Small intestine (tissue), 7 donors: ENCODE data around the gene DOCK9. TPM values are rescaled to one million over a fixed set of nuclear protein-coding genes. Genes with fewer than 3 reads are reported as not detected.
A peak's percentile ranks its signal among the peaks of the same experiment; 100 is the strongest.

Experiments used
- DNase-seq, 2 donors: peaks; one replicate each; pipeline versions ENCODE4 v3.0.0 to v3.0.0-alpha.2; 2013
- FAIRE-seq: peaks from 2 replicates; lab custom pipeline; 2012; peaks lifted over from hg19 to GRCh38; lab: Jason Lieb, UNC
- H3K27ac ChIP-seq, 3 donors: one replicate each; pipeline ENCODE4 v1.5.1; 2013; ENCODE audit warnings: low read length in 2 of 3, mild to moderate bottlenecking in 2 of 3, control low read depth in 1 of 3, inconsistent platforms in 1 of 3, low read depth in 1 of 3, moderate library complexity in 1 of 3
- H3K27me3 ChIP-seq, 3 donors: one replicate each; pipeline ENCODE4 v1.6.1; 2013; ENCODE audit warnings: low read length in 3 of 3, inconsistent platforms in 1 of 3; ENCODE audit not compliant: control insufficient read depth in 3 of 3, insufficient read depth in 3 of 3
- H3K36me3 ChIP-seq, 3 donors: one replicate each; pipeline ENCODE4 v1.6.1; 2013; ENCODE audit warnings: low read length in 3 of 3, inconsistent platforms in 1 of 3, low read depth in 1 of 3, mild to moderate bottlenecking in 1 of 3, moderate library complexity in 1 of 3; ENCODE audit not compliant: control insufficient read depth in 3 of 3, insufficient read depth in 2 of 3
- H3K4me1 ChIP-seq, 3 donors: one replicate each; pipeline ENCODE4 v1.6.1; 2013; ENCODE audit warnings: low read length in 2 of 3, inconsistent platforms in 1 of 3, low read depth in 1 of 3, mild to moderate bottlenecking in 1 of 3, moderate library complexity in 1 of 3; ENCODE audit not compliant: control insufficient read depth in 3 of 3, insufficient read depth in 2 of 3
- H3K4me3 ChIP-seq, 3 donors: one replicate each; pipeline ENCODE4 v1.5.1; 2013; ENCODE audit warnings: low read length in 3 of 3, control low read depth in 1 of 3, inconsistent platforms in 1 of 3, low read depth in 1 of 3, mild to moderate bottlenecking in 1 of 3, moderate library complexity in 1 of 3
- H3K9me3 ChIP-seq, 2 donors: one replicate each; pipeline ENCODE4 v1.6.1; 2013; ENCODE audit warnings: low read depth in 1 of 2, low read length in 1 of 2; ENCODE audit not compliant: control insufficient read depth in 2 of 2, insufficient read depth in 1 of 2
- WGBS, 3 donors: extraction: QIAGEN DNeasy Blood & Tissue Kit; methylation state at CpG; one replicate each; pipeline ENCODE4 v1.1.7; 2013; 5-methylcytosine and 5-hydroxymethylcytosine counted together
- polyA plus RNA-seq, 4 donors: library from polyadenylated mRNA; stranded (reverse) in 3 of 4; unstranded in 1 of 4; fragments of 200-250 nt in 3 of 4; fragments of 120-200 nt in 1 of 4; gene quantifications; one replicate each; pipeline versions ENCODE4 v1.2.1 to v1.2.3, GENCODE V29; 2013
- donor health status: healthy with polysubstance abuse.
- donor health status: control.
- donor health status: control.
- donor health status: Bipolar disorder and iron deficiency.
- donor health status: healthy.

DOCK9 gene
- polyA plus RNA-seq, 4 donors: 18.6 to 84.3 (median 37.0) TPM

GRCh38 chr13:98796798-98797197 lies 181.1 kb downstream of the DOCK9 start:
- no peak for DNase-seq
- Histone ChIP-seq H3K4me1 (peaks cover 0 to 9% (median 0%) of the 10 kb centered on the region in 3 donors), H3K9me3 (no peaks in the 10 kb centered on the region), H3K36me3 (peaks cover 2 to 59% (median 6%) of the 10 kb centered on the region in 3 donors), H3K27ac (no peak overlapping the region), H3K27me3 (no peaks in the 10 kb centered on the region), H3K4me3 (no peak overlapping the region)
- FAIRE-seq: no peak
- 91 to 96% (median 92%) methylated on average over 10 of the region's 10 CpGs for WGBS, 3 donors

- no peak for FAIRE-seq
- no peak for DNase-seq
- Histone ChIP-seq H3K27ac (no peak overlapping the region), H3K36me3 (peaks cover 2 to 56% (median 6%) of the 10 kb centered on the region in 3 donors), H3K4me3 (no peak overlapping the region), H3K9me3 (no peaks in the 10 kb centered on the region), H3K27me3 (no peaks in the 10 kb centered on the region), H3K4me1 (peaks cover 0 to 8% (median 0%) of the 10 kb centered on the region in 3 donors)
- 89 to 93% (median 90%) methylated on average over 5 of the region's 5 CpGs for WGBS, 3 donors
Observed at GRCh38 chr13:98796191-98796590, 181.7 kb downstream of the DOCK9 start.

GRCh38 chr13:98795220-98795619 lies 182.6 kb downstream of the DOCK9 start:
- no peak for DNase-seq
- H3K27ac ChIP-seq: no peak overlapping the region
- H3K36me3 ChIP-seq: peaks cover 2 to 54% (median 6%) of the 10 kb centered on the region in 3 donors
- H3K4me1 ChIP-seq: peaks cover 0 to 8% (median 0%) of the 10 kb centered on the region in 3 donors
- WGBS, 3 donors: 91 to 96% (median 91%) methylated on average over 6 of the region's 6 CpGs
- H3K9me3 ChIP-seq: no peaks in the 10 kb centered on the region
- H3K27me3 ChIP-seq: no peaks in the 10 kb centered on the region
- FAIRE-seq: no peak
- H3K4me3 ChIP-seq: no peak overlapping the region

- peaks cover 0 to 8% (median 0%) of the 10 kb centered on the region in 3 donors for H3K4me1 ChIP-seq
- no peaks in the 10 kb centered on the region for H3K9me3 ChIP-seq
- H3K27me3 ChIP-seq: no peaks in the 10 kb centered on the region
- H3K27ac ChIP-seq: no peak overlapping the region
- no peak for FAIRE-seq
- WGBS, 3 donors: 94 to 97% (median 96%) methylated on average over 12 of the region's 12 CpGs
- DNase-seq: no peak
- H3K36me3 ChIP-seq: peaks cover 2 to 49% (median 4%) of the 10 kb centered on the region in 3 donors
- H3K4me3 ChIP-seq: no peak overlapping the region
Observed at GRCh38 chr13:98794498-98794897, 183.4 kb downstream of the DOCK9 start.

GRCh38 chr13:98792785-98793495 lies 184.9 kb downstream of the DOCK9 start:
- Histone ChIP-seq H3K27me3 (no peaks in the 10 kb centered on the region), H3K9me3 (no peaks in the 10 kb centered on the region), H3K27ac (peak overlapping the region in 1 of 3 donors; percentile 70), H3K4me3 (no peak overlapping the region), H3K36me3 (peaks cover 2 to 40% (median 4%) of the 10 kb centered on the region in 3 donors), H3K4me1 (peaks cover 0 to 8% (median 0%) of the 10 kb centered on the region in 3 donors)
- 79 to 85% (median 84%) methylated on average over 11 of the region's 11 CpGs for WGBS, 3 donors
- FAIRE-seq (no peak), DNase-seq (peak in 1 of 2 donors; percentile 54)

- Histone ChIP-seq H3K27ac (peak overlapping the region in 1 of 3 donors; percentile 70), H3K36me3 (peaks cover 2 to 36% (median 4%) of the 10 kb centered on the region in 3 donors), H3K9me3 (no peaks in the 10 kb centered on the region), H3K4me3 (no peak overlapping the region), H3K4me1 (peaks cover 0 to 8% (median 0%) of the 10 kb centered on the region in 3 donors), H3K27me3 (no peaks in the 10 kb centered on the region)
- FAIRE-seq (no peak), DNase-seq (peak in 1 of 2 donors; percentile 75)
- WGBS, 3 donors: 75 to 86% (median 82%) methylated on average over 9 of the region's 9 CpGs
Observed at GRCh38 chr13:98792321-98792720, 185.5 kb downstream of the DOCK9 start.

GRCh38 chr13:98791611-98792010 lies 186.3 kb downstream of the DOCK9 start:
- Histone ChIP-seq H3K4me3 (no peak overlapping the region), H3K4me1 (peaks cover 0 to 8% (median 0%) of the 10 kb centered on the region in 3 donors), H3K27ac (peak overlapping the region in 1 of 3 donors; percentile 70), H3K9me3 (no peaks in the 10 kb centered on the region), H3K36me3 (peaks cover 2 to 29% (median 3%) of the 10 kb centered on the region in 3 donors), H3K27me3 (no peaks in the 10 kb centered on the region)
- DNase-seq (no peak), FAIRE-seq (no peak)
- WGBS, 3 donors: 90 to 92% (median 90%) methylated on average over 7 of the region's 7 CpGs

- H3K27me3 ChIP-seq: no peaks in the 10 kb centered on the region
- H3K9me3 ChIP-seq: no peaks in the 10 kb centered on the region
- H3K36me3 ChIP-seq: peaks cover 0 to 7% (median 0%) of the 10 kb centered on the region in 3 donors
- WGBS, 3 donors: 81 to 91% (median 89%) methylated on average over 9 of the region's 9 CpGs
- FAIRE-seq: no peak
- H3K27ac ChIP-seq: no peak overlapping the region
- no peak for DNase-seq
- no peak overlapping the region for H3K4me3 ChIP-seq
- H3K4me1 ChIP-seq: peaks cover 0 to 31% (median 0%) of the 10 kb centered on the region in 3 donors
Observed at GRCh38 chr13:98787996-98788395, 189.9 kb downstream of the DOCK9 start.
